A673 (cell line): ENCODE results near the gene FBXL17. TPM values are rescaled to one million over a fixed set of nuclear protein-coding genes. Genes with fewer than 3 reads are reported as not detected.

Source experiments
- BruUV-seq: library from RNA; stranded (reverse); fragments of 400-500 nt; replicated peaks from 2 replicates; lab custom pipeline; 2021; lab: Mats Ljungman, UMichigan
- CTCF ChIA-PET: fragments of 300-600 bp; sonication (Branson Sonifier 250); formaldehyde crosslinking; loops from one replicate; lab custom pipeline; 2022; ENCODE audit warnings: antibody characterized with exemption; lab: Charles Lee
- POLR2A ChIA-PET: fragments of 300-600 bp; sonication (Branson Sonifier 250); formaldehyde crosslinking; loops from one replicate; lab custom pipeline; 2022; ENCODE audit warnings: antibody characterized with exemption; ENCODE audit not compliant: low non-redundant PET; lab: Charles Lee
- DNase-seq: peaks from one replicate; pipeline ENCODE4 v3.0.0-alpha.2; 2015; ENCODE audit warnings: low spot score
- H3K27ac ChIP-seq: fragments of 200-600 bp; sonication (generic); 2 replicates; pipeline ENCODE4 v1.5.1; 2016; ENCODE audit warnings: mixed run types, low read depth, mild to moderate bottlenecking, mixed read lengths, antibody characterized with exemption, low read length; ENCODE audit not compliant: poor library complexity, severe bottlenecking
- H3K27me3 ChIP-seq: fragments of 200-600 bp; sonication (generic); replicated peaks from 2 replicates; pipeline ENCODE4 v1.6.1; 2017; ENCODE audit warnings: mixed run types, low read depth, mild to moderate bottlenecking, mixed read lengths, antibody characterized with exemption, low read length; ENCODE audit not compliant: insufficient read depth, poor library complexity
- H3K36me3 ChIP-seq: fragments of 200-600 bp; sonication (generic); 2 replicates; pipeline ENCODE4 v1.6.1; 2016; ENCODE audit warnings: mixed run types, mild to moderate bottlenecking, mixed read lengths, antibody characterized with exemption, low read length; ENCODE audit not compliant: insufficient read depth, poor library complexity, severe bottlenecking
- H3K4me1 ChIP-seq: fragments of 200-600 bp; sonication (generic); 2 replicates; pipeline ENCODE4 v1.6.1; 2017; ENCODE audit warnings: mixed run types, mild to moderate bottlenecking, mixed read lengths, antibody characterized with exemption, low read length; ENCODE audit not compliant: insufficient read depth, poor library complexity, severe bottlenecking
- H3K4me3 ChIP-seq: fragments of 200-600 bp; sonication (generic); 2 replicates; pipeline ENCODE4 v1.5.1; 2016; ENCODE audit warnings: low read depth, mixed run types, mild to moderate bottlenecking, mixed read lengths, low read length; ENCODE audit not compliant: poor library complexity, severe bottlenecking
- H3K9me3 ChIP-seq: fragments of 200-600 bp; sonication (generic); 2 replicates; pipeline ENCODE4 v1.6.1; 2016; ENCODE audit warnings: mixed run types, low read depth, mild to moderate bottlenecking, mixed read lengths, antibody characterized with exemption, low read length; ENCODE audit not compliant: poor library complexity, severe bottlenecking
- CTCF ChIP-seq: fragments of 300-800, 200-600 bp; sonication (generic); conservative IDR thresholded peaks from 2 replicates; pipeline ENCODE4 v1.5.1; 2017; ENCODE audit warnings: low read depth, mild to moderate bottlenecking, antibody characterized with exemption, low read length, moderate library complexity, mixed read lengths
- EZH2 ChIP-seq: fragments of 200-600 bp; sonication (generic); IDR thresholded peaks from 2 replicates; pipeline ENCODE4 v1.6.1; 2017; ENCODE audit warnings: borderline replicate concordance, low read depth, mild to moderate bottlenecking, mixed read lengths, antibody characterized with exemption, low read length; ENCODE audit not compliant: poor library complexity, severe bottlenecking
- intact Hi-C: fragments of 100-400 bp; cut with micrococcal nuclease; formaldehyde crosslinking; loops from one replicate; pipeline ENCODE4 v1.10.0; 2022; ENCODE audit not compliant: unreplicated experiment
- total RNA-seq: library from RNA; stranded (reverse); gene quantifications from 2 replicates; pipeline ENCODE4 v1.2.3, GENCODE V29; 2021

FBXL17 gene
- total RNA-seq, 1 experiment from 2014 or later = 5.7 TPM

- CTCF ChIA-PET = no interaction called here
- Histone ChIP-seq H3K4me1 (peaks cover 8% of the 10 kb centered on the region), H3K36me3 (no peaks in the 10 kb centered on the region), H3K27ac (peak overlapping the region; percentile 94), H3K4me3 (peak overlapping the region; percentile 90), H3K27me3 (no peaks in the 10 kb centered on the region), H3K9me3 (peaks cover 6% of the 10 kb centered on the region)
- POLR2A ChIA-PET = no interaction called here
- DNase-seq = peak; percentile 60
- intact Hi-C loops = no loop called here
- TF ChIP-seq CTCF (no peak), EZH2 (no peak)
- no TSS peak for BruUV-seq
Measured at GRCh38 chr5:108380531-108381349, 1.2 kb downstream of the FBXL17 start.

GRCh38 chr5:108379722-108380530 lies 2.0 kb downstream of the FBXL17 start:
- Histone ChIP-seq H3K27ac (peak overlapping the region; percentile 16), H3K9me3 (peaks cover 11% of the 10 kb centered on the region), H3K36me3 (no peaks in the 10 kb centered on the region), H3K4me3 (peak overlapping the region; percentile 90), H3K4me1 (peaks cover 8% of the 10 kb centered on the region), H3K27me3 (no peaks in the 10 kb centered on the region)
- CTCF ChIA-PET = no interaction called here
- TSS peak; percentile 33 for BruUV-seq
- intact Hi-C loops = no loop called here
- POLR2A ChIA-PET = no interaction called here
- no peak for DNase-seq
- TF ChIP-seq CTCF (no peak), EZH2 (no peak)

GRCh38 chr5:108375768-108376167 lies 6.1 kb downstream of the FBXL17 start:
- no TSS peak for BruUV-seq
- POLR2A ChIA-PET = no interaction called here

More at GRCh38 chr5:108375768-108376167, 6.1 kb downstream of the FBXL17 start:
- CTCF ChIA-PET = no interaction called here
- Histone ChIP-seq H3K4me3 (no peak overlapping the region), H3K27me3 (no peaks in the 10 kb centered on the region), H3K4me1 (peaks cover 8% of the 10 kb centered on the region), H3K36me3 (no peaks in the 10 kb centered on the region), H3K27ac (no peak overlapping the region), H3K9me3 (peaks cover 26% of the 10 kb centered on the region)
- intact Hi-C loops = no loop called here
- TF ChIP-seq CTCF = no peak
- TF ChIP-seq EZH2 = no peak
- no peak for DNase-seq
